GM12878 (cell line): Measurements from ENCODE around the gene ZNF526. TPM values are rescaled to one million over a fixed set of nuclear protein-coding genes. Genes with fewer than 3 reads are reported as not detected.

ENCODE experiments used
- BMI1 ChIP-seq: fragments of 450-650 bp; IDR thresholded peaks from 2 replicates; pipeline ENCODE4 v1.6.1; 2016; ENCODE audit warnings: mild to moderate bottlenecking, moderate library complexity, borderline replicate concordance
- CBX3 ChIP-seq: fragments of 200-600 bp; sonication (generic); IDR thresholded peaks from 2 replicates; pipeline ENCODE4 v1.6.1; 2016; ENCODE audit warnings: low read depth, borderline replicate concordance
- FOS ChIP-seq: IDR thresholded peaks from 3 replicates; pipeline ENCODE4 v1.6.1; 2011; ENCODE audit warnings: borderline replicate concordance; ENCODE audit not compliant: insufficient read length; ENCODE audit errors: extremely low read depth
- GABPA ChIP-seq: IDR thresholded peaks from 2 replicates; pipeline ENCODE4 v1.6.1; 2014; ENCODE audit warnings: antibody characterized with exemption, low read depth, mild to moderate bottlenecking, inconsistent platforms
- KLF5 ChIP-seq: fragments of 450-650 bp; IDR thresholded peaks from 2 replicates; pipeline ENCODE4 v1.6.1; 2014; ENCODE audit warnings: mild to moderate bottlenecking; ENCODE audit not compliant: partially characterized antibody
- LARP7 ChIP-seq: fragments of 450-650 bp; IDR thresholded peaks from 2 replicates; pipeline ENCODE4 v1.6.1; 2017; ENCODE audit warnings: mild to moderate bottlenecking
- MEF2A ChIP-seq: IDR thresholded peaks from 2 replicates; pipeline ENCODE4 v1.6.1; 2011; ENCODE audit warnings: low read depth, mild to moderate bottlenecking, low read length, moderate library complexity; ENCODE audit not compliant: insufficient read depth
- MTA3 ChIP-seq: IDR thresholded peaks from 2 replicates; pipeline ENCODE4 v1.6.1; 2012; ENCODE audit warnings: low read length, inconsistent platforms, borderline replicate concordance
- NFYA ChIP-seq: IDR thresholded peaks from 2 replicates; pipeline ENCODE4 v1.6.1; 2011; ENCODE audit warnings: low read depth, mild to moderate bottlenecking, low read length, improper control_type of control experiment, borderline replicate concordance
- POLR2A ChIP-seq: IDR thresholded peaks from 2 replicates; pipeline ENCODE4 v1.6.1; 2011; ENCODE audit warnings: low read depth, mild to moderate bottlenecking, low read length
- POU2F2 ChIP-seq: IDR thresholded peaks from 3 replicates; pipeline ENCODE4 v1.6.1; 2011; ENCODE audit warnings: low read depth, mild to moderate bottlenecking, low read length, borderline replicate concordance
- RAD21 ChIP-seq: IDR thresholded peaks from 2 replicates; pipeline ENCODE4 v1.6.1; 2011; ENCODE audit warnings: mild to moderate bottlenecking, low read depth, low read length, moderate library complexity; ENCODE audit not compliant: insufficient read depth
- RCOR1 ChIP-seq: conservative IDR thresholded peaks from 2 replicates; pipeline ENCODE4 v1.6.1; 2012; ENCODE audit warnings: low read depth, low read length, improper control_type of control experiment
- RELA ChIP-seq: fragments of 450-650 bp; IDR thresholded peaks from 2 replicates; pipeline ENCODE4 v1.8.0; 2014; ENCODE audit warnings: borderline replicate concordance; ENCODE audit not compliant: partially characterized antibody
- SIN3A ChIP-seq: IDR thresholded peaks from 2 replicates; pipeline ENCODE4 v1.6.1; 2012; ENCODE audit warnings: low read depth, low read length, improper control_type of control experiment
- SIX5 ChIP-seq: IDR thresholded peaks from 2 replicates; pipeline ENCODE4 v1.6.1; 2011; ENCODE audit warnings: mild to moderate bottlenecking, low read depth, low read length, moderate library complexity; ENCODE audit not compliant: severe bottlenecking
- SREBF2 ChIP-seq: IDR thresholded peaks from 2 replicates; pipeline ENCODE4 v1.6.1; 2012; ENCODE audit warnings: mild to moderate bottlenecking, low read length
- ZNF384 ChIP-seq: IDR thresholded peaks from 2 replicates; pipeline ENCODE4 v1.6.1; 2012; ENCODE audit warnings: low read depth, mild to moderate bottlenecking, low read length, improper control_type of control experiment, borderline replicate concordance
- polyA plus RNA-seq, 11 experiments: library from polyadenylated mRNA; depleted of rRNA in 4 of 11; unstranded in 6 of 11; stranded (reverse) in 5 of 11; fragments of >200 nt; fragmentation: Nextera tagmentation in 4 of 11; fragmentation: Illumina TruSeq in 1 of 11; extraction: Ambion mirVana in 4 of 11; extraction: Trizol in 1 of 11; gene quantifications; 1 replicate in 1 of 11; 2 replicates in 10 of 11; pipeline versions ENCODE4 v1.2.1 to v1.2.3, GENCODE V29; 2011 to 2016; ENCODE audit warnings: inconsistent platforms in 2 of 11, missing spikeins in 2 of 11, low read depth in 1 of 11
- total RNA-seq, 4 experiments: library from RNA; depleted of rRNA in 3 of 4; stranded (reverse); fragments of >200 nt in 3 of 4; fragmentation: Illumina TruSeq in 1 of 4; extraction: Trizol in 1 of 4; gene quantifications; 2 replicates each; pipeline versions ENCODE4 v1.2.1 to v1.2.3, GENCODE V29; 2013 to 2021
- TF ChIP-seq, protein P1 (sequence below): fragments of 450-650 bp; IDR thresholded peaks from 2 replicates; pipeline ENCODE4 v1.6.1; 2018; ENCODE audit warnings: borderline replicate concordance, mild to moderate bottlenecking; ENCODE audit not compliant: partially characterized antibody
- TF ChIP-seq, protein P2 (sequence below): fragments of 450-650 bp; IDR thresholded peaks from 2 replicates; pipeline ENCODE4 v1.6.1; 2016; ENCODE audit warnings: mild to moderate bottlenecking, moderate library complexity, borderline replicate concordance
- TF ChIP-seq, protein P3 (sequence below), 3 experiments: IDR thresholded peaks in 2 of 3; conservative IDR thresholded peaks in 1 of 3; 2 replicates each; pipeline ENCODE4 v1.5.1; 2011; ENCODE audit warnings: low read depth in 3 of 3, low read length in 3 of 3, mild to moderate bottlenecking in 3 of 3, control low read depth in 2 of 3, moderate library complexity in 2 of 3, inconsistent platforms in 1 of 3, mixed read lengths in 1 of 3; ENCODE audit not compliant: control insufficient read depth in 2 of 3, insufficient read depth in 1 of 3; ENCODE audit errors: extremely low read depth in 1 of 3

The ZNF526 gene
- total and polyA plus RNA-seq, 10 of the 15 experiments (the other 5 are each of a cell fraction or from before 2014, with no cell fraction given), result 1.8 to 18.3 (median 5.5) TPM

DNA sequence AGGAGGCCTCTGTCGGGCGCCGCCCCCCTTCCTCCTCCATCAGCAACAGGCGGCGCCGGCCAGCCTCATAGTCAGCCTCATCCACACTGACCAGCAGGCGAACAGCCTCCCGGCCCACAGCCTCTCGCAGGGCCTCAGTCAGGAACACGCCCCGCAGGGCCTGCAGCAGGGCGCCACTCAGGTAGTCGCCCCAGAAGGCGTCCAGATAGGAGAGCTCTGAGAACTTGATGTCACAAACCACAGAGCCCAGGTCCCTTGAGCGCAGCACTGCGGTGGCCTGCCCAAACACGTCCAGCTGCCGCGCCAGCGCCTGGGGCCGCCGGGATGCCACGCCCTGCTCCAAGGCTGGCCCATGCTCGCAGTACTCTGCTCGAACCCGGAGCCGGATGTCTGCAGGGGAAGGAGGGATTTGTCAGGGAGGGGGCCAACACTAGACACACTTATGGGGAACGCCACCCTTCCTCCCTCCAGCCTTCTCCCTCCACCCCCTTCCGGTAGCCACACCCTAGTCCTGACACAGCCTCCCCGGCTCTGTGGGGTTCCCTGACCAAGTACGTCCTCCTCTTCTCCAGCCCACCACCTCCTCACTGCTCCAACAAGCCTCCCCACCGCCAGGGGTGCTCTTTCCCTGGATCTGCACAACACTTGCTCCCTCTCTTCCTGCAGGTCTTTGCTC lies 20.5 kb upstream of the ZNF526 start (continued):
- TF ChIP-seq POU2F2, result no peak; the same call in 2 of the 3 replicates
- no peak for TF ChIP-seq RCOR1
- no peak for TF ChIP-seq SREBF2
- no peak for TF ChIP-seq FOS
- TF ChIP-seq CBX3, result no peak
- TF ChIP-seq SIX5, result no peak
- no peak for TF ChIP-seq ZNF384
- TF ChIP-seq NFYA, result no peak
- TF ChIP-seq, protein P1, sequence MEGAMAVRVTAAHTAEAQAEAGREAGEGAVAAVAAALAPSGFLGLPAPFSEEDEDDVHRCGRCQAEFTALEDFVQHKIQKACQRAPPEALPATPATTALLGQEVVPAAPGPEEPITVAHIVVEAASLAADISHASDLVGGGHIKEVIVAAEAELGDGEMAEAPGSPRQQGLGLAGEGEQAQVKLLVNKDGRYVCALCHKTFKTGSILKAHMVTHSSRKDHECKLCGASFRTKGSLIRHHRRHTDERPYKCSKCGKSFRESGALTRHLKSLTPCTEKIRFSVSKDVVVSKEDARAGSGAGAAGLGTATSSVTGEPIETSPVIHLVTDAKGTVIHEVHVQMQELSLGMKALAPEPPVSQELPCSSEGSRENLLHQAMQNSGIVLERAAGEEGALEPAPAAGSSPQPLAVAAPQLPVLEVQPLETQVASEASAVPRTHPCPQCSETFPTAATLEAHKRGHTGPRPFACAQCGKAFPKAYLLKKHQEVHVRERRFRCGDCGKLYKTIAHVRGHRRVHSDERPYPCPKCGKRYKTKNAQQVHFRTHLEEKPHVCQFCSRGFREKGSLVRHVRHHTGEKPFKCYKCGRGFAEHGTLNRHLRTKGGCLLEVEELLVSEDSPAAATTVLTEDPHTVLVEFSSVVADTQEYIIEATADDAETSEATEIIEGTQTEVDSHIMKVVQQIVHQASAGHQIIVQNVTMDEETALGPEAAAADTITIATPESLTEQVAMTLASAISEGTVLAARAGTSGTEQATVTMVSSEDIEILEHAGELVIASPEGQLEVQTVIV, result peak; percentile 42
- TF ChIP-seq RAD21, result peak; percentile 40
- peak; percentile 74 for TF ChIP-seq POLR2A
- TF ChIP-seq, protein P2, sequence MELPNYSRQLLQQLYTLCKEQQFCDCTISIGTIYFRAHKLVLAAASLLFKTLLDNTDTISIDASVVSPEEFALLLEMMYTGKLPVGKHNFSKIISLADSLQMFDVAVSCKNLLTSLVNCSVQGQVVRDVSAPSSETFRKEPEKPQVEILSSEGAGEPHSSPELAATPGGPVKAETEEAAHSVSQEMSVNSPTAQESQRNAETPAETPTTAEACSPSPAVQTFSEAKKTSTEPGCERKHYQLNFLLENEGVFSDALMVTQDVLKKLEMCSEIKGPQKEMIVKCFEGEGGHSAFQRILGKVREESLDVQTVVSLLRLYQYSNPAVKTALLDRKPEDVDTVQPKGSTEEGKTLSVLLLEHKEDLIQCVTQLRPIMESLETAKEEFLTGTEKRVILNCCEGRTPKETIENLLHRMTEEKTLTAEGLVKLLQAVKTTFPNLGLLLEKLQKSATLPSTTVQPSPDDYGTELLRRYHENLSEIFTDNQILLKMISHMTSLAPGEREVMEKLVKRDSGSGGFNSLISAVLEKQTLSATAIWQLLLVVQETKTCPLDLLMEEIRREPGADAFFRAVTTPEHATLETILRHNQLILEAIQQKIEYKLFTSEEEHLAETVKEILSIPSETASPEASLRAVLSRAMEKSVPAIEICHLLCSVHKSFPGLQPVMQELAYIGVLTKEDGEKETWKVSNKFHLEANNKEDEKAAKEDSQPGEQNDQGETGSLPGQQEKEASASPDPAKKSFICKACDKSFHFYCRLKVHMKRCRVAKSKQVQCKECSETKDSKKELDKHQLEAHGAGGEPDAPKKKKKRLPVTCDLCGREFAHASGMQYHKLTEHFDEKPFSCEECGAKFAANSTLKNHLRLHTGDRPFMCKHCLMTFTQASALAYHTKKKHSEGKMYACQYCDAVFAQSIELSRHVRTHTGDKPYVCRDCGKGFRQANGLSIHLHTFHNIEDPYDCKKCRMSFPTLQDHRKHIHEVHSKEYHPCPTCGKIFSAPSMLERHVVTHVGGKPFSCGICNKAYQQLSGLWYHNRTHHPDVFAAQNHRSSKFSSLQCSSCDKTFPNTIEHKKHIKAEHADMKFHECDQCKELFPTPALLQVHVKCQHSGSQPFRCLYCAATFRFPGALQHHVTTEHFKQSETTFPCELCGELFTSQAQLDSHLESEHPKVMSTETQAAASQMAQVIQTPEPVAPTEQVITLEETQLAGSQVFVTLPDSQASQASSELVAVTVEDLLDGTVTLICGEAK, result no peak; the same call in 1 of the 2 replicates
- no peak for TF ChIP-seq MEF2A
- no peak for TF ChIP-seq BMI1
- no peak for TF ChIP-seq KLF5
- TF ChIP-seq LARP7, result peak; percentile 52; the same call in 1 of the 2 replicates
- TF ChIP-seq GABPA, result no peak
- TF ChIP-seq SIN3A, result peak; percentile 70; the same call in 1 of the 2 replicates
- TF ChIP-seq MTA3, result no peak
- TF ChIP-seq RELA, result no peak
- TF ChIP-seq, protein P3, sequence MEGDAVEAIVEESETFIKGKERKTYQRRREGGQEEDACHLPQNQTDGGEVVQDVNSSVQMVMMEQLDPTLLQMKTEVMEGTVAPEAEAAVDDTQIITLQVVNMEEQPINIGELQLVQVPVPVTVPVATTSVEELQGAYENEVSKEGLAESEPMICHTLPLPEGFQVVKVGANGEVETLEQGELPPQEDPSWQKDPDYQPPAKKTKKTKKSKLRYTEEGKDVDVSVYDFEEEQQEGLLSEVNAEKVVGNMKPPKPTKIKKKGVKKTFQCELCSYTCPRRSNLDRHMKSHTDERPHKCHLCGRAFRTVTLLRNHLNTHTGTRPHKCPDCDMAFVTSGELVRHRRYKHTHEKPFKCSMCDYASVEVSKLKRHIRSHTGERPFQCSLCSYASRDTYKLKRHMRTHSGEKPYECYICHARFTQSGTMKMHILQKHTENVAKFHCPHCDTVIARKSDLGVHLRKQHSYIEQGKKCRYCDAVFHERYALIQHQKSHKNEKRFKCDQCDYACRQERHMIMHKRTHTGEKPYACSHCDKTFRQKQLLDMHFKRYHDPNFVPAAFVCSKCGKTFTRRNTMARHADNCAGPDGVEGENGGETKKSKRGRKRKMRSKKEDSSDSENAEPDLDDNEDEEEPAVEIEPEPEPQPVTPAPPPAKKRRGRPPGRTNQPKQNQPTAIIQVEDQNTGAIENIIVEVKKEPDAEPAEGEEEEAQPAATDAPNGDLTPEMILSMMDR (IDR thresholded peaks at IDR 0.05 in 2 of 3, conservative IDR thresholded peaks at IDR 0.05 in 1 of 3; ENCODE audit: control insufficient read depth in 2 of 3, extremely low read depth in 1 of 3, insufficient read depth in 1 of 3, low read depth in 3 of 3, low read length in 3 of 3), result peak; percentile 55 to 67 (median 61)
